ENCODE measurements around the gene CCNK.

- TF ChIP-seq CTCF (IDR thresholded peaks at IDR 0.05) (no peak), POLR2A (IDR thresholded peaks at IDR 0.05) (no peak)
These were observed 12.2 kb upstream of the CCNK start for GRCh38 chr14:99468836-99469592.
